ENCODE data around the gene AKAP7. TPM values are rescaled to one million over a fixed set of nuclear protein-coding genes. Genes with fewer than 3 reads are reported as not detected.

The AKAP7 gene
- polyA plus RNA-seq, 1 of the 3 experiments (the other 2 are of a cell fraction), result 0.58 TPM

DNA sequence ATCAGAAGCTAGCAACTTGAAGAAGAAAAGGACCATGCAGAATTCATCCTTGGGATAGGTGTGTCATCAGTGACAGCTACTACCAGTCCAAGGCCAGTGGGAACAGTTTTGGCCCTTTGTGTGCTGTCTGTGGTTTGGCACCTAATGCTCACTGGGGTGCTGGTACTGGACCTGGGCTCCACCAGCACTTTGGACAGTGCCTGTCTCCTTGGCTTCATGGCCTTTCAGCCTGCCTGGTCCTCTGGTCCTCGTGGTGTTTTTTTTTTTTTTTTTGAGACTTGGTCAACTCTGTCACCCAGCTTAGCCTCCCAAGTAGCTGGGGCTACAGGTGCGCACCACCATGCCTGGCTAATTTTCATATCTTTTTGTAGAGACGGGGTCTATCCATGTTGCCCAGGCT, 56.3 kb downstream of the AKAP7 start:
- no peaks in the 10 kb centered on the region for H3K36me3 ChIP-seq (replicated peaks in 1 of 2; ENCODE audit: control insufficient read depth in 1 of 2, insufficient read depth in 2 of 2, low read length in 1 of 2)
- ChIA-PET CTCF (no interaction called here), POLR2A (no interaction called here)
- no peaks in the 10 kb centered on the region for H3K79me2 ChIP-seq (ENCODE audit: insufficient read depth)
- no peak overlapping the region for H3K9ac ChIP-seq
- peaks cover 4% of the 10 kb centered on the region; the same call in 1 of the 2 replicates for H3K9me3 ChIP-seq
- WGBS (ENCODE audit: low lambda C conversion rate), result 43% methylated on average over 3 of the region's 3 CpGs
- no peak overlapping the region for H3K4me2 ChIP-seq
- H3K27ac ChIP-seq (ENCODE audit: low read depth in 2 of 2, low read length in 1 of 2), result no peak overlapping the region
- H3F3A ChIP-seq (replicated peaks; ENCODE audit: insufficient read depth), result no peaks in the 10 kb centered on the region
- H4K20me1 ChIP-seq (ENCODE audit: insufficient read depth), result no peaks in the 10 kb centered on the region
- no peak for TF ChIP-seq EP300 (IDR thresholded peaks at IDR 0.05; ENCODE audit: borderline replicate concordance in 1 of 2, low read depth in 1 of 2, low read length in 1 of 2)
- no peak for TF ChIP-seq YY1 (IDR thresholded peaks at IDR 0.05; ENCODE audit: low read depth)
- TF ChIP-seq, protein P1, sequence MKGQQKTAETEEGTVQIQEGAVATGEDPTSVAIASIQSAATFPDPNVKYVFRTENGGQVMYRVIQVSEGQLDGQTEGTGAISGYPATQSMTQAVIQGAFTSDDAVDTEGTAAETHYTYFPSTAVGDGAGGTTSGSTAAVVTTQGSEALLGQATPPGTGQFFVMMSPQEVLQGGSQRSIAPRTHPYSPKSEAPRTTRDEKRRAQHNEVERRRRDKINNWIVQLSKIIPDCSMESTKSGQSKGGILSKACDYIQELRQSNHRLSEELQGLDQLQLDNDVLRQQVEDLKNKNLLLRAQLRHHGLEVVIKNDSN (IDR thresholded peaks at IDR 0.05; ENCODE audit: borderline replicate concordance, low read depth), result no peak
- TF ChIP-seq, protein P2, sequence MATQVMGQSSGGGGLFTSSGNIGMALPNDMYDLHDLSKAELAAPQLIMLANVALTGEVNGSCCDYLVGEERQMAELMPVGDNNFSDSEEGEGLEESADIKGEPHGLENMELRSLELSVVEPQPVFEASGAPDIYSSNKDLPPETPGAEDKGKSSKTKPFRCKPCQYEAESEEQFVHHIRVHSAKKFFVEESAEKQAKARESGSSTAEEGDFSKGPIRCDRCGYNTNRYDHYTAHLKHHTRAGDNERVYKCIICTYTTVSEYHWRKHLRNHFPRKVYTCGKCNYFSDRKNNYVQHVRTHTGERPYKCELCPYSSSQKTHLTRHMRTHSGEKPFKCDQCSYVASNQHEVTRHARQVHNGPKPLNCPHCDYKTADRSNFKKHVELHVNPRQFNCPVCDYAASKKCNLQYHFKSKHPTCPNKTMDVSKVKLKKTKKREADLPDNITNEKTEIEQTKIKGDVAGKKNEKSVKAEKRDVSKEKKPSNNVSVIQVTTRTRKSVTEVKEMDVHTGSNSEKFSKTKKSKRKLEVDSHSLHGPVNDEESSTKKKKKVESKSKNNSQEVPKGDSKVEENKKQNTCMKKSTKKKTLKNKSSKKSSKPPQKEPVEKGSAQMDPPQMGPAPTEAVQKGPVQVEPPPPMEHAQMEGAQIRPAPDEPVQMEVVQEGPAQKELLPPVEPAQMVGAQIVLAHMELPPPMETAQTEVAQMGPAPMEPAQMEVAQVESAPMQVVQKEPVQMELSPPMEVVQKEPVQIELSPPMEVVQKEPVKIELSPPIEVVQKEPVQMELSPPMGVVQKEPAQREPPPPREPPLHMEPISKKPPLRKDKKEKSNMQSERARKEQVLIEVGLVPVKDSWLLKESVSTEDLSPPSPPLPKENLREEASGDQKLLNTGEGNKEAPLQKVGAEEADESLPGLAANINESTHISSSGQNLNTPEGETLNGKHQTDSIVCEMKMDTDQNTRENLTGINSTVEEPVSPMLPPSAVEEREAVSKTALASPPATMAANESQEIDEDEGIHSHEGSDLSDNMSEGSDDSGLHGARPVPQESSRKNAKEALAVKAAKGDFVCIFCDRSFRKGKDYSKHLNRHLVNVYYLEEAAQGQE (IDR thresholded peaks at IDR 0.05; ENCODE audit: low read depth, low read length), result no peak
- TF ChIP-seq EZH2phosphoT487 (IDR thresholded peaks at IDR 0.05; ENCODE audit: borderline replicate concordance, low read depth), result no peak
- no peak for TF ChIP-seq MEF2A (IDR thresholded peaks at IDR 0.05; ENCODE audit: borderline replicate concordance, low read depth)
- no peak for TF ChIP-seq RXRA (IDR thresholded peaks at IDR 0.05; ENCODE audit: borderline replicate concordance, low read depth)
- no peak for TF ChIP-seq SMC3 (IDR thresholded peaks at IDR 0.05; ENCODE audit: low read depth, low read length)
- TF ChIP-seq GABPA (IDR thresholded peaks at IDR 0.05; ENCODE audit: low read depth), result no peak
- TF ChIP-seq JUND (IDR thresholded peaks at IDR 0.05), result no peak
- no peaks in the 10 kb centered on the region for H3K27me3 ChIP-seq (ENCODE audit: insufficient read depth)
- H3K9me2 ChIP-seq, result no peaks in the 10 kb centered on the region
- DNase-seq, result no peak
- no peak overlapping the region for H3K4me3 ChIP-seq (ENCODE audit: low read depth in 2 of 2, low read length in 1 of 2)
- H3K4me1 ChIP-seq (ENCODE audit: control insufficient read depth in 1 of 2, insufficient read depth in 2 of 2, low read depth in 1 of 2, low read length in 1 of 2), result no peaks in the 10 kb centered on the region
- no peak overlapping the region for H2AFZ ChIP-seq (ENCODE audit: low read depth)

DNA sequence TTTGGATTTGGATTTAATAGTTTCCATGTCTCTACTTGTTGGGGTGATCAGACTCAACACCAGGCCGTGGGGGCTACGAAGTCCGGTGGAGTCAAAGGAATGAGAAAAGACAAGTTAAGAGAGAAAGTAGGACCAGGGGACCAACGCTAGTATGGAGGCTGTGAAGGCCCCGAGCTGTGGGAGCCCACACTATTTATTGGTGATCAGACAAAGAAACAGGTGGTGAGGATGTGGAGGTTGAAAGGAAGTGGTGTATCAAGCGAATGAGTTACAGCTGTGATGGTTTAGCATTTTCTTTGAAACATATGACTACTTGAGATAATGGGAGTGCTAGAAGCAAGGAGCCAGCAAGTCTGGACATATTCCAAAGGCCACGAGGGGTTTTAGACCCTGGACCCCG, 62.4 kb downstream of the AKAP7 start:
- Histone ChIP-seq H3K4me3 (ENCODE audit: low read depth in 2 of 2, low read length in 1 of 2) (no peak overlapping the region), H3K4me2 (no peak overlapping the region), H2AFZ (ENCODE audit: low read depth) (no peak overlapping the region), H3K27me3 (ENCODE audit: insufficient read depth) (no peaks in the 10 kb centered on the region), H3K9me3 (no peaks in the 10 kb centered on the region; the same call in 1 of the 2 replicates), H3K36me3 (replicated peaks in 1 of 2; ENCODE audit: control insufficient read depth in 1 of 2, insufficient read depth in 2 of 2, low read length in 1 of 2) (no peaks in the 10 kb centered on the region), H3K27ac (ENCODE audit: low read depth in 2 of 2, low read length in 1 of 2) (no peak overlapping the region), H3K9ac (no peak overlapping the region), H3K4me1 (ENCODE audit: control insufficient read depth in 1 of 2, insufficient read depth in 2 of 2, low read depth in 1 of 2, low read length in 1 of 2) (no peaks in the 10 kb centered on the region; a peak in 1 of 4 replicates), H3F3A (replicated peaks; ENCODE audit: insufficient read depth) (no peaks in the 10 kb centered on the region), H3K79me2 (ENCODE audit: insufficient read depth) (no peaks in the 10 kb centered on the region), H4K20me1 (ENCODE audit: insufficient read depth) (no peaks in the 10 kb centered on the region), H3K9me2 (no peaks in the 10 kb centered on the region)
- 41% methylated on average over 8 of the region's 8 CpGs for WGBS (ENCODE audit: low lambda C conversion rate)
- ChIA-PET POLR2A (no interaction called here), CTCF (interaction anchor here (1.6 kb wide), 1 partner anchor 431 kb away, joined by 4 read pairs; the partner anchor contains the start of gene MED23)
- no peak for DNase-seq
- TF ChIP-seq, protein P3, sequence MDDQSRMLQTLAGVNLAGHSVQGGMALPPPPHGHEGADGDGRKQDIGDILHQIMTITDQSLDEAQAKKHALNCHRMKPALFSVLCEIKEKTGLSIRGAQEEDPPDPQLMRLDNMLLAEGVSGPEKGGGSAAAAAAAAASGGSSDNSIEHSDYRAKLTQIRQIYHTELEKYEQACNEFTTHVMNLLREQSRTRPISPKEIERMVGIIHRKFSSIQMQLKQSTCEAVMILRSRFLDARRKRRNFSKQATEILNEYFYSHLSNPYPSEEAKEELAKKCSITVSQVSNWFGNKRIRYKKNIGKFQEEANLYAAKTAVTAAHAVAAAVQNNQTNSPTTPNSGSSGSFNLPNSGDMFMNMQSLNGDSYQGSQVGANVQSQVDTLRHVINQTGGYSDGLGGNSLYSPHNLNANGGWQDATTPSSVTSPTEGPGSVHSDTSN (IDR thresholded peaks at IDR 0.05), result no peak
- TF ChIP-seq RFX5 (IDR thresholded peaks at IDR 0.05; ENCODE audit: low read length) (no peak), SIN3A (IDR thresholded peaks at IDR 0.05; ENCODE audit: borderline replicate concordance, low read depth, low read length) (no peak), FOXJ3 (CRISPR knock-in tag; IDR thresholded peaks at IDR 0.05) (no peak), CHD2 (IDR thresholded peaks at IDR 0.05; ENCODE audit: low read length, partially characterized antibody) (no peak)
- TF ChIP-seq, protein P1 (IDR thresholded peaks at IDR 0.05; ENCODE audit: borderline replicate concordance, low read depth), result no peak
